Heart right ventricle (tissue), 16 donors: ENCODE results near the gene SPANXD. TPM values are rescaled to one million over a fixed set of nuclear protein-coding genes. Genes with fewer than 3 reads are reported as not detected.
"Not testable (repeated sequence)": the region's sequence is repeated elsewhere in the genome, so short reads cannot be mapped to it uniquely, and the experiment has no call there.

Source experiments
- ATAC-seq, 8 donors: fragments of 200-7000 bp; cut with Tn5 transposase; one replicate each; pipeline ENCODE4 v1.9.1; 2020; ENCODE audit warnings: mild to moderate bottlenecking in 8 of 8, moderate library complexity in 8 of 8, moderate number of reproducible peaks in 1 of 8
- DNase-seq, 2 donors: peaks; one replicate each; pipeline ENCODE4 v3.0.0-alpha.2; 2020
- H3K27ac ChIP-seq, 10 donors: fragments of 200-600 bp; sonication (generic) in 2 of 10; one replicate each; pipeline versions ENCODE4 v1.5.0 to v1.8.0; 2020 to 2022; ENCODE audit warnings: mild to moderate bottlenecking in 3 of 10
- H3K27me3 ChIP-seq, 7 donors: fragments of 200-600 bp; one replicate each; pipeline ENCODE4 v1.8.0; 2021 to 2022; ENCODE audit warnings: mild to moderate bottlenecking in 2 of 7
- H3K36me3 ChIP-seq, 9 donors: fragments of 200-600 bp; sonication (generic) in 1 of 9; one replicate each; pipeline versions ENCODE4 v1.5.0 to v1.8.0; 2020 to 2022; ENCODE audit warnings: mild to moderate bottlenecking in 2 of 9
- H3K4me1 ChIP-seq, 9 donors: fragments of 200-600 bp; sonication (generic) in 1 of 9; one replicate each; pipeline versions ENCODE4 v1.5.0 to v1.8.0; 2020 to 2022; ENCODE audit warnings: mild to moderate bottlenecking in 4 of 9
- H3K4me3 ChIP-seq, 10 donors: fragments of 200-600 bp; sonication (generic) in 2 of 10; one replicate each; pipeline versions ENCODE4 v1.5.0 to v1.8.0; 2020 to 2022; ENCODE audit warnings: mild to moderate bottlenecking in 7 of 10, moderate library complexity in 2 of 10
- H3K9me3 ChIP-seq, 11 donors: fragments of 200-600 bp in 10 of 11; sonication (generic) in 2 of 11; one replicate each; pipeline versions ENCODE4 v1.5.0 to v1.8.0; 2013 to 2022; ENCODE audit warnings: mild to moderate bottlenecking in 2 of 11, control low read depth in 1 of 11, moderate library complexity in 1 of 11
- CTCF ChIP-seq, 9 donors: fragments of 200-600 bp; sonication (generic) in 2 of 9; IDR thresholded peaks; one replicate each; pipeline versions ENCODE4 v1.5.0 to v1.8.0; 2021 to 2022; ENCODE audit warnings: antibody characterized with exemption in 9 of 9, mild to moderate bottlenecking in 5 of 9, moderate library complexity in 1 of 9
- WGBS, 2 donors: extraction: QIAGEN DNeasy Blood & Tissue Kit; methylation state at CpG; one replicate each; pipeline ENCODE4 v1.1.7; 2013; ENCODE audit warnings: inconsistent platforms in 1 of 2; 5-methylcytosine and 5-hydroxymethylcytosine counted together
- intact Hi-C, 10 donors: fragments of 100-400 bp; cut with DNase I; formaldehyde crosslinking; loops; one replicate each; pipeline versions ENCODE4 v1.11.1 to v1.14.2; 2022
- long read RNA-seq, 3 donors: library from polyadenylated mRNA; unstranded; transcript quantifications; one replicate each; pipeline ENCODE4 v2.0.0, GENCODE V29; 2020 to 2021
- polyA plus RNA-seq, 2 donors: library from polyadenylated mRNA; stranded (reverse); fragments of 200-250 nt; gene quantifications; one replicate each; pipeline ENCODE4 v1.2.3, GENCODE V29; 2013
- total RNA-seq, 10 donors: library from RNA; stranded (reverse); fragmentation: NEBNext Ultra II Directional in 3 of 10; extraction: Animal tissue kit (Norgen Biotek cat#: 25700) in 3 of 10; gene quantifications; one replicate each; pipeline versions ENCODE4 v1.2.1 to v1.2.4, GENCODE V29; 2021 to 2023
- donor health status: Arrhythmogenic right ventricular cardiomyopathy.
- donor health status: ischemic (EF 13 %, LVEDD 7.1; RV severe dilation, severe dysfunction).
- donor health status: healthy with polysubstance abuse.
- donor health status: DM: no; HTN: yes; CAD: no.
- donor health status: DM: no; HTN: no; CAD: no.
- donor health status: ischemic (EF 25% LVEDD 6.9; RV normal size, moderate dysfunction).
- donor health status: ischemic (EF 25% LVEDD 5.7; RV mildly dilated, moderate dysfunction).
- donor health status: healthy.
- donor health status: DM: yes; HTN: yes; CAD: no.
- donor health status: Ischemic cardiomyopathy.
- donor health status: ischemic (EF 35%, LVEDD 5.7; RV mildly dilated, moderate dysfunction).
- donor health status: nonischemic (EF 11% LVEDD 7.7; RV severe dilation, severe dysfunction).
- donor health status: DM: yes; HTN: yes; CAD: no.
- donor health status: PGD.
- donor health status: ischemic (EF 29% LVEDD 5.4; RV normal size, mild dysfunction).
- donor health status: nonischemic (EF 23%, LVEDD 6.1; RV moderate dilation, normal function).

SPANXD gene, protein sequence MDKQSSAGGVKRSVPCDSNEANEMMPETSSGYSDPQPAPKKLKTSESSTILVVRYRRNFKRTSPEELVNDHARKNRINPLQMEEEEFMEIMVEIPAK
- total RNA-seq = not detected
- not detected for polyA plus RNA-seq
- long read RNA-seq, donor 1 = 0 reads
- long read RNA-seq, donor 2 = 0 reads
- long read RNA-seq, donor 3 = 0 reads

- ATAC-seq, H3K9me3 ChIP-seq, intact Hi-C loops, H3K27me3 ChIP-seq, H3K4me1 ChIP-seq, DNase-seq, H3K4me3 ChIP-seq, H3K36me3 ChIP-seq, H3K27ac ChIP-seq: not testable (repeated sequence)
- no CpG with 5 or more reads among the region's 8 CpGs for WGBS, 2 donors
Observed at GRCh38 chrX:141698639-141699038, at the start of gene SPANXD. TSS of gene SPANXD (minus strand) at chrX:141698739. CDS start at chrX:141698405, 334 bp downstream.

GRCh38 chrX:141742666-141743065, 44.1 kb upstream of the SPANXD start:
- Histone ChIP-seq H3K4me3 (no peak overlapping the region), H3K27me3 (no peaks in the 10 kb centered on the region), H3K27ac (no peak overlapping the region), H3K4me1 (no peaks in the 10 kb centered on the region), H3K9me3 (peaks cover 0 to 13% (median 0%) of the 10 kb centered on the region in 11 donors), H3K36me3 (no peaks in the 10 kb centered on the region)
- intact Hi-C loops = no loop called here
- DNase-seq = no peak
- TF ChIP-seq CTCF (IDR thresholded peaks at IDR 0.05) = no peak
- 76 to 79% methylated on average over 3 of the region's 3 CpGs for WGBS, 2 donors
- ATAC-seq = no peak

DNA sequence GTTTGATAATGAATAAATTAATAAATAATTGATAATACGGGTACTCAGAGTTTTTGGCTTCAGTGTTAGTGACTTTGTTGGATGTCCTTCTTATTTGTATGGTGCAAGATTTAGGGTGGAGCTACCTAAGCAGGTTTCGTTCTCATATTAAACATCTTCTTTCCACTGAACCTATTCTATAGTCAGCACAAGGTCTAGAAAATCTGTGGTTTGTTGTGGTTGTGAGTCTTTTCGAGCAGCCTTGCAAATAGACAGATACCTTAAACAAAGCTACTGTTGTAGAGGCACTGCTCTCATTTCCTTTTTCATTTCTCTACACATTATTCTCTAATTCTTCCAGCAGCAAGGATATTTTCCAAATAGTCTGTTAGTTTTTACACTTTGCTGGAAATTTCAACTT, 38.1 kb upstream of the SPANXD start:
- intact Hi-C loops = no loop called here
- WGBS, 2 donors = 74 to 83% methylated on average over 3 of the region's 3 CpGs
- DNase-seq = no peak
- Histone ChIP-seq H3K4me1 (no peaks in the 10 kb centered on the region), H3K4me3 (no peak overlapping the region), H3K27ac (no peak overlapping the region), H3K9me3 (no peaks in the 10 kb centered on the region), H3K36me3 (no peaks in the 10 kb centered on the region), H3K27me3 (no peaks in the 10 kb centered on the region)
- no peak for ATAC-seq
- no peak for TF ChIP-seq CTCF (IDR thresholded peaks at IDR 0.05)

GRCh38 chrX:141733371-141733770, 34.8 kb upstream of the SPANXD start:
- 36 to 39% methylated on average over 2 of the region's 2 CpGs for WGBS, 2 donors
- no peaks in the 10 kb centered on the region for H3K27me3 ChIP-seq
- ATAC-seq = no peak
- H3K4me1 ChIP-seq = no peaks in the 10 kb centered on the region
- TF ChIP-seq CTCF (IDR thresholded peaks at IDR 0.05) = no peak
- intact Hi-C loops = no loop called here
- no peak overlapping the region for H3K27ac ChIP-seq
- no peaks in the 10 kb centered on the region for H3K36me3 ChIP-seq
- no peak for DNase-seq
- no peaks in the 10 kb centered on the region for H3K9me3 ChIP-seq
- H3K4me3 ChIP-seq = no peak overlapping the region

- Histone ChIP-seq H3K36me3 (no peaks in the 10 kb centered on the region), H3K27me3 (no peaks in the 10 kb centered on the region), H3K27ac (no peak overlapping the region), H3K4me1 (no peaks in the 10 kb centered on the region), H3K4me3 (no peak overlapping the region), H3K9me3 (no peaks in the 10 kb centered on the region)
- intact Hi-C loops = no loop called here
- 88 to 91% methylated on average over 2 of the region's 2 CpGs for WGBS, 2 donors
- ATAC-seq = no peak
- DNase-seq = no peak
- no peak for TF ChIP-seq CTCF (IDR thresholded peaks at IDR 0.05)
Observed at GRCh38 chrX:141732031-141732430, 33.5 kb upstream of the SPANXD start.
